NCI-H2107 treated with DMSO at 0.1 percent for 48 hours (cell line): ENCODE measurements around the gene BDP1.
"Not testable (repeated sequence)": the region's sequence is repeated elsewhere in the genome, so short reads cannot be mapped to it uniquely, and the experiment has no call there.

Experiments
- DNase-seq: peaks from one replicate; lab custom pipeline; 2025; ENCODE audit not compliant: unreplicated experiment; lab: John Stamatoyannopoulos, UW

BDP1 gene

GRCh38 chr5:71461360-71461759 is 5.9 kb downstream of the BDP1 start:
- no peak for DNase-seq

- no peak for DNase-seq
Measured at GRCh38 chr5:71471193-71471592, 15.7 kb downstream of the BDP1 start.

- DNase-seq, result peak; percentile 6
Measured at GRCh38 chr5:71475788-71476384, 20.4 kb downstream of the BDP1 start.

GRCh38 chr5:71481441-71481840 is 26.0 kb downstream of the BDP1 start:
- no peak for DNase-seq

- no peak for DNase-seq
Measured at GRCh38 chr5:71482132-71482531, 26.7 kb downstream of the BDP1 start.

GRCh38 chr5:71483355-71483754 is 27.9 kb downstream of the BDP1 start:
- DNase-seq, result no peak

- DNase-seq, result no peak
Measured at GRCh38 chr5:71492817-71493615, 37.6 kb downstream of the BDP1 start.

- not testable (repeated sequence) for DNase-seq
Measured at GRCh38 chr5:71494202-71494601, 38.8 kb downstream of the BDP1 start.

- DNase-seq, result not testable (repeated sequence)
Measured at GRCh38 chr5:71498756-71499155, 43.3 kb downstream of the BDP1 start.

- no peak for DNase-seq
Measured at GRCh38 chr5:71503536-71503935, 48.1 kb downstream of the BDP1 start.

GRCh38 chr5:71522151-71522550 is 66.7 kb downstream of the BDP1 start:
- DNase-seq, result no peak

GRCh38 chr5:71525611-71526010 is 70.2 kb downstream of the BDP1 start:
- DNase-seq, result not testable (repeated sequence)

- no peak for DNase-seq
Measured at GRCh38 chr5:71528206-71528605, 72.8 kb downstream of the BDP1 start.

GRCh38 chr5:71529682-71530081 is 74.2 kb downstream of the BDP1 start:
- no peak for DNase-seq

GRCh38 chr5:71533142-71533541 is 77.7 kb downstream of the BDP1 start:
- DNase-seq, result no peak

- DNase-seq, result no peak
Measured at GRCh38 chr5:71533615-71534014, 78.2 kb downstream of the BDP1 start.

- DNase-seq, result no peak
Measured at GRCh38 chr5:71537687-71538086, 82.2 kb downstream of the BDP1 start.

GRCh38 chr5:71550885-71551284 is 95.4 kb downstream of the BDP1 start:
- not testable (repeated sequence) for DNase-seq

GRCh38 chr5:71551582-71551981 is 96.1 kb downstream of the BDP1 start:
- not testable (repeated sequence) for DNase-seq

GRCh38 chr5:71552026-71552749 is 96.7 kb downstream of the BDP1 start:
- not testable (repeated sequence) for DNase-seq

GRCh38 chr5:71563161-71563560 is 107.7 kb downstream of the BDP1 start:
- DNase-seq, result no peak

GRCh38 chr5:71564895-71565294 is 109.4 kb downstream of the BDP1 start:
- DNase-seq, result no peak
